K562 (cell line): ENCODE data around the gene NACC1. TPM values are rescaled to one million over a fixed set of nuclear protein-coding genes. Genes with fewer than 3 reads are reported as not detected.

Source experiments
- ATAC-seq: fragments of 200-7000 bp; cut with Tn5 transposase; 3 replicates; pipeline ENCODE4 v1.9.1; 2020; ENCODE audit warnings: moderate library complexity
- BruUV-seq: library from RNA; stranded (reverse); fragments of 400-500 nt; replicated peaks from 2 replicates; lab custom pipeline; 2021; lab: Mats Ljungman, UMichigan
- CTCF ChIA-PET: fragments of 300-600 bp; formaldehyde crosslinking; extraction: SDS; loops from one replicate; lab custom pipeline; 2021; ENCODE audit warnings: low intra/inter-chr PET ratio; lab: Yijun Ruan, JAX
- POLR2A ChIA-PET: fragments of 300-600, 350-650 bp; sonication (Branson Sonifier 250); formaldehyde crosslinking; extraction: SDS; loops from one replicate; lab custom pipeline; 2021; ENCODE audit warnings: antibody characterized with exemption, inconsistent platforms; lab: Yijun Ruan, JAX
- DNase-seq, 4 experiments: peaks; one replicate each; pipeline versions ENCODE4 v3.0.0 to v3.0.0-alpha.2; 2011 to 2018; ENCODE audit warnings: low spot score in 3 of 4, mixed read lengths in 3 of 4; ENCODE audit errors: extremely low read depth in 1 of 4
- FAIRE-seq: peaks from 2 replicates; lab custom pipeline; 2011; peaks lifted over from hg19 to GRCh38; lab: Jason Lieb, UNC
- H2AFZ ChIP-seq: 2 replicates; pipeline ENCODE4 v1.6.0; 2011; ENCODE audit warnings: low read depth, low read length, control low read depth, inconsistent platforms
- H3K27ac ChIP-seq: fragments of 200-600 bp; 3 replicates; pipeline ENCODE4 v1.8.0; 2011; ENCODE audit warnings: low read depth, mild to moderate bottlenecking, control low read depth, inconsistent platforms, low read length, moderate library complexity, mixed read lengths; ENCODE audit errors: extremely low read depth
- H3K27me3 ChIP-seq, 2 experiments: fragments of 300-600 bp in 1 of 2; 2 replicates in 1 of 2; 3 replicates in 1 of 2; pipeline versions ENCODE4 v1.6.0 to v1.8.0; 2011; ENCODE audit warnings: inconsistent platforms in 2 of 2, low read length in 2 of 2, mild to moderate bottlenecking in 1 of 2, mixed read lengths in 1 of 2, moderate library complexity in 1 of 2; ENCODE audit not compliant: control insufficient read depth in 2 of 2, insufficient read depth in 2 of 2
- H3K36me3 ChIP-seq: fragments of 300-600 bp; 3 replicates; pipeline ENCODE4 v1.8.0; 2011; ENCODE audit warnings: mild to moderate bottlenecking, low read length, inconsistent platforms; ENCODE audit not compliant: control insufficient read depth, insufficient read depth
- H3K4me1 ChIP-seq, 2 experiments: fragments of 200-600 bp in 1 of 2; replicated peaks in 1 of 2; 2 replicates in 1 of 2; 3 replicates in 1 of 2; pipeline versions ENCODE4 v1.5.1 to v1.8.0; 2011; ENCODE audit warnings: inconsistent platforms in 2 of 2, low read length in 2 of 2, mild to moderate bottlenecking in 1 of 2, mixed read lengths in 1 of 2, moderate library complexity in 1 of 2; ENCODE audit not compliant: control insufficient read depth in 2 of 2, insufficient read depth in 2 of 2
- H3K4me2 ChIP-seq: 2 replicates; pipeline ENCODE4 v1.6.1; 2011; ENCODE audit warnings: low read length, control low read depth, inconsistent platforms, mixed read lengths; ENCODE audit not compliant: insufficient read depth
- H3K4me3 ChIP-seq: fragments of 200-600 bp; sonication (generic), shearing (Covaris generic); 2 replicates; pipeline ENCODE4 v1.5.1; 2016; ENCODE audit warnings: control low read depth, inconsistent platforms
- H3K79me2 ChIP-seq: fragments of 200-600 bp; 3 replicates; pipeline ENCODE4 v1.8.0; 2011; ENCODE audit warnings: low read length, inconsistent platforms; ENCODE audit not compliant: control insufficient read depth, insufficient read depth
- H3K9ac ChIP-seq, 2 experiments: 2 replicates each; pipeline versions ENCODE4 v1.6.0 to v1.6.1; 2011; ENCODE audit warnings: low read depth in 2 of 2, low read length in 2 of 2, control low read depth in 1 of 2, inconsistent platforms in 1 of 2, mild to moderate bottlenecking in 1 of 2, mixed read lengths in 1 of 2; ENCODE audit not compliant: insufficient read depth in 1 of 2
- H3K9me1 ChIP-seq: one replicate; pipeline ENCODE4 v1.6.0; 2011; ENCODE audit warnings: inconsistent platforms, mild to moderate bottlenecking, low read length, moderate library complexity; ENCODE audit not compliant: control insufficient read depth, insufficient read depth
- H3K9me3 ChIP-seq: replicated peaks from 2 replicates; pipeline ENCODE4 v1.5.1; 2011; ENCODE audit warnings: low read depth, low read length, inconsistent platforms; ENCODE audit not compliant: control insufficient read depth, insufficient read depth
- H4K20me1 ChIP-seq: replicated peaks from 2 replicates; pipeline ENCODE4 v1.6.1; 2011; ENCODE audit warnings: low read length, inconsistent platforms, mixed read lengths; ENCODE audit not compliant: control insufficient read depth, insufficient read depth
- PPARD ChIP-seq: fragments of 250-450 bp; sonication (Bioruptor Pico); IDR thresholded peaks from 2 replicates; pipeline ENCODE4 v1.8.0; 2022; ENCODE audit warnings: inconsistent platforms, mild to moderate bottlenecking, moderate library complexity
- ZFX ChIP-seq: sonication (generic); formaldehyde crosslinking; IDR thresholded peaks from 2 replicates; pipeline ENCODE4 v1.8.0; 2022; ENCODE audit warnings: mild to moderate bottlenecking, missing genetic modification reagents, moderate library complexity
- WGBS: fragments of 100-300 bp; shearing (Covaris generic); methylation state at CpG from one replicate; pipeline ENCODE4 v1.1.6; 2016; ENCODE audit warnings: low coverage, mixed read lengths; ENCODE audit not compliant: insufficient coverage; ENCODE audit errors: missing lambda C conversion rate; 5-methylcytosine and 5-hydroxymethylcytosine counted together
- in situ Hi-C: fragments of 300-500 bp; cut with MboI; formaldehyde crosslinking; loops from 4 replicates; pipeline ENCODE4 v1.15.0; 2018; ENCODE audit warnings: inconsistent platforms, mixed read lengths
- intact Hi-C: fragments of 100-400 bp; cut with micrococcal nuclease; formaldehyde crosslinking; loops from 2 replicates; pipeline ENCODE4 v1.14.2; 2022
- polyA plus RNA-seq, 8 experiments: library from polyadenylated mRNA; depleted of rRNA in 4 of 8; stranded (reverse) in 5 of 8; unstranded in 3 of 8; fragments of >200 nt; fragmentation: Nextera tagmentation in 2 of 8; fragmentation: Illumina TruSeq in 1 of 8; extraction: Ambion mirVana in 2 of 8; extraction: Trizol in 1 of 8; gene quantifications; 2 replicates each; pipeline versions ENCODE4 v1.2.1 to v1.2.3, GENCODE V29; 2011 to 2014; ENCODE audit warnings: inconsistent platforms in 1 of 8, missing spikeins in 1 of 8
- total RNA-seq, 7 experiments: library from RNA; depleted of rRNA in 6 of 7; stranded (reverse); fragments of >200 nt in 6 of 7; fragmentation: Illumina TruSeq in 2 of 7; extraction: Trizol in 2 of 7; gene quantifications; 2 replicates each; pipeline versions ENCODE4 v1.2.1 to v1.2.3, GENCODE V29; 2011 to 2021; ENCODE audit warnings: low replicate concordance in 1 of 7
- TF ChIP-seq, protein P1 (sequence below): sonication (generic); formaldehyde crosslinking; IDR thresholded peaks from 2 replicates; pipeline ENCODE4 v1.8.1; 2023; ENCODE audit warnings: mild to moderate bottlenecking, missing genetic modification reagents
- TF ChIP-seq, protein P2 (sequence below): fragments of 200-800 bp; sonication (Bioruptor generic); IDR thresholded peaks from 2 replicates; pipeline ENCODE4 v1.6.1; 2016; ENCODE audit warnings: missing genetic modification characterization, missing compliant biosample characterization

NACC1 gene
- total and polyA plus RNA-seq, 9 of the 15 experiments (the other 6 are each of a cell fraction or from before 2014, with no cell fraction given): 0.04 to 96.6 (median 25.8) TPM

DNA sequence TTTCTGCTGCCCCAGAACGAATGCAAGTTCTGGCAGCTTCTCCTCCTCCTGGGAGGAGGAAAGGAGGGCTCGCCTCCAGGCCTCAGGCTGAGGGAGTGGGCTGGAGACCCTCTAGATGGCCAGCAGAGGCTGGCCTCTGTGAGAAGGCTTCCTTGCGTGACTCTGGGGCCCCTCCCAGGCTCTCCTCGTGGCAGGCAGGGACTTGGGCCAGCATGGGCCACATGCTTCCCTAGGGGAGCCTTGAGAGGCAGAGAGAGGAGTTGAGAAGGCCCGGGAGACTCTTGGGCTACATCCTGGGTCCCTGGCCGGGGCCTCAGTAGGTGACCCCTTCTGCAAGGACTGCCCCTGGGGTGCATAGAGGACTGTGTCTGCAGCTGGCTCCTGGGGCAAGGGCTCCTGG, 41.3 kb upstream of the NACC1 start:
- no peaks in the 10 kb centered on the region for H3K9me1 ChIP-seq
- TF ChIP-seq PPARD (CRISPR knock-in tag) (no peak), ZFX (CRISPR knock-in tag) (0 out of 2 replicates have a peak, but pooled peaks have one; percentile 13)
- TF ChIP-seq, protein P1, sequence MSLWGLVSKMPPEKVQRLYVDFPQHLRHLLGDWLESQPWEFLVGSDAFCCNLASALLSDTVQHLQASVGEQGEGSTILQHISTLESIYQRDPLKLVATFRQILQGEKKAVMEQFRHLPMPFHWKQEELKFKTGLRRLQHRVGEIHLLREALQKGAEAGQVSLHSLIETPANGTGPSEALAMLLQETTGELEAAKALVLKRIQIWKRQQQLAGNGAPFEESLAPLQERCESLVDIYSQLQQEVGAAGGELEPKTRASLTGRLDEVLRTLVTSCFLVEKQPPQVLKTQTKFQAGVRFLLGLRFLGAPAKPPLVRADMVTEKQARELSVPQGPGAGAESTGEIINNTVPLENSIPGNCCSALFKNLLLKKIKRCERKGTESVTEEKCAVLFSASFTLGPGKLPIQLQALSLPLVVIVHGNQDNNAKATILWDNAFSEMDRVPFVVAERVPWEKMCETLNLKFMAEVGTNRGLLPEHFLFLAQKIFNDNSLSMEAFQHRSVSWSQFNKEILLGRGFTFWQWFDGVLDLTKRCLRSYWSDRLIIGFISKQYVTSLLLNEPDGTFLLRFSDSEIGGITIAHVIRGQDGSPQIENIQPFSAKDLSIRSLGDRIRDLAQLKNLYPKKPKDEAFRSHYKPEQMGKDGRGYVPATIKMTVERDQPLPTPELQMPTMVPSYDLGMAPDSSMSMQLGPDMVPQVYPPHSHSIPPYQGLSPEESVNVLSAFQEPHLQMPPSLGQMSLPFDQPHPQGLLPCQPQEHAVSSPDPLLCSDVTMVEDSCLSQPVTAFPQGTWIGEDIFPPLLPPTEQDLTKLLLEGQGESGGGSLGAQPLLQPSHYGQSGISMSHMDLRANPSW (CRISPR knock-in tag): no peak
- TF ChIP-seq, protein P2, sequence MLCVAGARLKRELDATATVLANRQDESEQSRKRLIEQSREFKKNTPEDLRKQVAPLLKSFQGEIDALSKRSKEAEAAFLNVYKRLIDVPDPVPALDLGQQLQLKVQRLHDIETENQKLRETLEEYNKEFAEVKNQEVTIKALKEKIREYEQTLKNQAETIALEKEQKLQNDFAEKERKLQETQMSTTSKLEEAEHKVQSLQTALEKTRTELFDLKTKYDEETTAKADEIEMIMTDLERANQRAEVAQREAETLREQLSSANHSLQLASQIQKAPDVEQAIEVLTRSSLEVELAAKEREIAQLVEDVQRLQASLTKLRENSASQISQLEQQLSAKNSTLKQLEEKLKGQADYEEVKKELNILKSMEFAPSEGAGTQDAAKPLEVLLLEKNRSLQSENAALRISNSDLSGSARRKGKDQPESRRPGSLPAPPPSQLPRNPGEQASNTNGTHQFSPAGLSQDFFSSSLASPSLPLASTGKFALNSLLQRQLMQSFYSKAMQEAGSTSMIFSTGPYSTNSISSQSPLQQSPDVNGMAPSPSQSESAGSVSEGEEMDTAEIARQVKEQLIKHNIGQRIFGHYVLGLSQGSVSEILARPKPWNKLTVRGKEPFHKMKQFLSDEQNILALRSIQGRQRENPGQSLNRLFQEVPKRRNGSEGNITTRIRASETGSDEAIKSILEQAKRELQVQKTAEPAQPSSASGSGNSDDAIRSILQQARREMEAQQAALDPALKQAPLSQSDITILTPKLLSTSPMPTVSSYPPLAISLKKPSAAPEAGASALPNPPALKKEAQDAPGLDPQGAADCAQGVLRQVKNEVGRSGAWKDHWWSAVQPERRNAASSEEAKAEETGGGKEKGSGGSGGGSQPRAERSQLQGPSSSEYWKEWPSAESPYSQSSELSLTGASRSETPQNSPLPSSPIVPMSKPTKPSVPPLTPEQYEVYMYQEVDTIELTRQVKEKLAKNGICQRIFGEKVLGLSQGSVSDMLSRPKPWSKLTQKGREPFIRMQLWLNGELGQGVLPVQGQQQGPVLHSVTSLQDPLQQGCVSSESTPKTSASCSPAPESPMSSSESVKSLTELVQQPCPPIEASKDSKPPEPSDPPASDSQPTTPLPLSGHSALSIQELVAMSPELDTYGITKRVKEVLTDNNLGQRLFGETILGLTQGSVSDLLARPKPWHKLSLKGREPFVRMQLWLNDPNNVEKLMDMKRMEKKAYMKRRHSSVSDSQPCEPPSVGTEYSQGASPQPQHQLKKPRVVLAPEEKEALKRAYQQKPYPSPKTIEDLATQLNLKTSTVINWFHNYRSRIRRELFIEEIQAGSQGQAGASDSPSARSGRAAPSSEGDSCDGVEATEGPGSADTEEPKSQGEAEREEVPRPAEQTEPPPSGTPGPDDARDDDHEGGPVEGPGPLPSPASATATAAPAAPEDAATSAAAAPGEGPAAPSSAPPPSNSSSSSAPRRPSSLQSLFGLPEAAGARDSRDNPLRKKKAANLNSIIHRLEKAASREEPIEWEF: no peak
- TF ChIP-seq, all 486 proteins: peak for 1
- Histone ChIP-seq H3K79me2 (no peaks in the 10 kb centered on the region), H3K36me3 (peaks cover 46% of the 10 kb centered on the region; the same call in 2 of the 3 replicates), H2AFZ (no peak overlapping the region), H3K9ac (peak overlapping the region in 1 of 2 experiments; percentile 81; a peak in 2 of 4 replicates), H4K20me1 (no peaks in the 10 kb centered on the region), H3K4me3 (no peak overlapping the region), H3K27me3 (no peaks in the 10 kb centered on the region), H3K4me2 (no peak overlapping the region), H3K9me3 (no peaks in the 10 kb centered on the region), H3K4me1 (peaks cover 34 to 79% of the 10 kb centered on the region in 2 experiments), H3K27ac (no peak overlapping the region)
- intact Hi-C loops: no loop called here
- 67% methylated on average over 5 of the region's 6 CpGs for whole genome bisulfite sequencing
- no TSS peak for BruUV-seq
- ChIA-PET POLR2A (interaction anchor here (1.1 kb wide), 1 partner anchor 10 kb away, joined by 4 read pairs; no protein-coding TSS in a partner anchor), CTCF (no interaction called here)
- no peak for ATAC-seq
- in situ Hi-C loops: no loop called here
- no peak for FAIRE-seq
- DNase-seq: no peak
